ENCODE results near the gene LRRC45. TPM values are rescaled to one million over a fixed set of nuclear protein-coding genes. Genes with fewer than 3 reads are reported as not detected.

LRRC45 gene
- total and polyA plus RNA-seq, 2 of the 4 experiments (the other 2 are of a cell fraction): 7.2 to 10.2 TPM

GRCh38 chr17:82073446-82073845, 50.3 kb downstream of the LRRC45 start:
- Histone ChIP-seq H2BK120ac (ENCODE audit: low read depth, low read length) (no peak overlapping the region), H3K4me1 (ENCODE audit: control insufficient read depth, insufficient read depth, low read length) (no peaks in the 10 kb centered on the region), H3K79me1 (ENCODE audit: low read depth in 1 of 2, low read length in 2 of 2) (no peaks in the 10 kb centered on the region), H4K91ac (ENCODE audit: insufficient read depth, low read depth, low read length) (no peak overlapping the region), H2BK20ac (ENCODE audit: low read depth, low read length) (no peak overlapping the region), H3K14ac (replicated peaks; ENCODE audit: low read depth, low read length) (no peak overlapping the region), H4K8ac (ENCODE audit: low read depth in 2 of 2, low read length in 2 of 2) (no peak overlapping the region), H3K4me2 (ENCODE audit: low read depth, low read length) (no peak overlapping the region), H2BK15ac (ENCODE audit: low read depth, low read length) (no peak overlapping the region), H3K9ac (ENCODE audit: low read depth, low read length) (no peak overlapping the region), H3K9me1 (ENCODE audit: insufficient read depth, low read length) (no peaks in the 10 kb centered on the region), H3K4ac (ENCODE audit: low read depth, low read length) (no peak overlapping the region), H2AFZ (replicated peaks; ENCODE audit: low read length, poor library complexity) (no peak overlapping the region), H3K18ac (ENCODE audit: low read depth, low read length) (no peak overlapping the region), H3K23ac (ENCODE audit: low read depth, low read length) (no peak overlapping the region), H3K36me3 (ENCODE audit: control insufficient read depth, insufficient read depth, low read length) (peaks cover 2% of the 10 kb centered on the region; the same call in 1 of the 2 replicates), H3K56ac (ENCODE audit: extremely low read depth, insufficient read depth, low read length) (no peak overlapping the region), H4K5ac (ENCODE audit: low read depth, low read length) (no peak overlapping the region), H2BK5ac (ENCODE audit: low read depth, low read length, poor library complexity, severe bottlenecking) (no peak overlapping the region), H3K4me3 (ENCODE audit: insufficient read depth, low read depth, low read length) (no peak overlapping the region), H2AK5ac (ENCODE audit: low read depth, low read length) (no peak overlapping the region), H3K27ac (ENCODE audit: insufficient read depth, low read length) (no peak overlapping the region), H2AK9ac (replicated peaks; ENCODE audit: low read depth, low read length, poor library complexity) (no peak overlapping the region), H3K27me3 (ENCODE audit: control insufficient read depth, insufficient read depth, low read length) (no peaks in the 10 kb centered on the region), H3K9me3 (ENCODE audit: control insufficient read depth, insufficient read depth, low read length) (no peaks in the 10 kb centered on the region), H4K20me1 (ENCODE audit: insufficient read depth, low read length) (no peaks in the 10 kb centered on the region; the same call in 1 of the 2 replicates)
- in situ Hi-C loops (cut with MboI; ENCODE audit: low sequenced_read_pairs) (no loop called here), dilution Hi-C loops (cut with HindIII; ENCODE audit: low sequenced_read_pairs, unreplicated experiment) (no loop called here), intact Hi-C loops (cut with micrococcal nuclease) (no loop called here)
- ChIA-PET POLR2A (ENCODE audit: unreplicated experiment) (no interaction called here), CTCF (no interaction called here)
- no peak for DNase-seq
- ATAC-seq (ENCODE audit: low read depth): no peak
- TF ChIP-seq RFX5 (IDR thresholded peaks at IDR 0.05; ENCODE audit: low read depth, low read length): no peak
- TF ChIP-seq RCOR1 (IDR thresholded peaks at IDR 0.05; ENCODE audit: insufficient replicate concordance, low read length): no peak
- TF ChIP-seq POLR2A (IDR thresholded peaks at IDR 0.05; ENCODE audit: low read depth, low read length): no peak
- no peak for TF ChIP-seq SMC3 (IDR thresholded peaks at IDR 0.05; ENCODE audit: low read depth, low read length)
- TF ChIP-seq FOS (IDR thresholded peaks at IDR 0.05; ENCODE audit: low read depth, low read length): no peak
- no peak for TF ChIP-seq CTCF (conservative IDR thresholded peaks at IDR 0.05; ENCODE audit: low read depth, low read length)
- TF ChIP-seq CEBPB (IDR thresholded peaks at IDR 0.05; ENCODE audit: low read depth, low read length): no peak
- no peak for TF ChIP-seq RAD21 (IDR thresholded peaks at IDR 0.05; ENCODE audit: low read length)
- no peak for TF ChIP-seq ELK1 (IDR thresholded peaks at IDR 0.05; ENCODE audit: borderline replicate concordance, low read depth, low read length)
- no peak for TF ChIP-seq BHLHE40 (IDR thresholded peaks at IDR 0.05; ENCODE audit: low read depth, low read length)
- no TSS peak for BruUV-seq (replicated peaks)
- WGBS, 2 experiments (ENCODE audit: extremely low coverage in 2 of 2, insufficient read length in 1 of 2): no CpG with 5 or more reads among the region's 9 CpGs

Measured in IMR-90 (cell line).